Muscle of leg (tissue), 11 donors: ENCODE measurements around the gene BCL11A. TPM values are rescaled to one million over a fixed set of nuclear protein-coding genes. Genes with fewer than 3 reads are reported as not detected.
A peak's percentile ranks its signal among the peaks of the same experiment; 100 is the strongest.
"Not testable (repeated sequence)": the region's sequence is repeated elsewhere in the genome, so short reads cannot be mapped to it uniquely, and the experiment has no call there.

Experiments
- DNase-seq: peaks from one replicate; pipeline ENCODE4 v3.0.0; 2013
- H3K27ac ChIP-seq: one replicate; pipeline ENCODE4 v1.5.1; 2013; ENCODE audit warnings: mild to moderate bottlenecking, low read length, control low read depth
- H3K27me3 ChIP-seq: one replicate; pipeline ENCODE4 v1.6.1; 2013; ENCODE audit warnings: low read length; ENCODE audit not compliant: control insufficient read depth, insufficient read depth
- H3K36me3 ChIP-seq: one replicate; pipeline ENCODE4 v1.6.1; 2013; ENCODE audit warnings: low read length; ENCODE audit not compliant: control insufficient read depth, insufficient read depth
- H3K4me1 ChIP-seq: one replicate; pipeline ENCODE4 v1.6.1; 2013; ENCODE audit warnings: low read length; ENCODE audit not compliant: control insufficient read depth, insufficient read depth
- H3K4me3 ChIP-seq: one replicate; pipeline ENCODE4 v1.5.1; 2013; ENCODE audit warnings: low read length, control low read depth
- H3K9me3 ChIP-seq: replicated peaks from 2 replicates; pipeline ENCODE4 v1.6.1; 2013; ENCODE audit warnings: low read depth, low read length; ENCODE audit not compliant: control insufficient read depth
- whole genome bisulfite sequencing: methylation state at CpG from one replicate; pipeline ENCODE4 v1.1.5; 2013; ENCODE audit warnings: missing lambda C conversion rate; ENCODE audit not compliant: insufficient coverage; 5-methylcytosine and 5-hydroxymethylcytosine counted together
- polyA plus RNA-seq, 8 donors: library from polyadenylated mRNA; unstranded; fragments of 120-200 nt; gene quantifications; one replicate each; pipeline versions ENCODE4 v1.2.1 to v1.2.3, GENCODE V29; 2013; ENCODE audit warnings: inconsistent platforms in 1 of 8, low replicate concordance in 1 of 8; ENCODE audit not compliant: insufficient read length in 8 of 8, insufficient read depth in 1 of 8
- total RNA-seq: library from RNA; stranded (reverse); fragments of 120-200 nt; gene quantifications from one replicate; pipeline ENCODE4 v1.2.4, GENCODE V29; 2013

The BCL11A gene
- total and polyA plus RNA-seq, 9 donors, result 1.1 to 12.2 (median 2.7) TPM

DNA sequence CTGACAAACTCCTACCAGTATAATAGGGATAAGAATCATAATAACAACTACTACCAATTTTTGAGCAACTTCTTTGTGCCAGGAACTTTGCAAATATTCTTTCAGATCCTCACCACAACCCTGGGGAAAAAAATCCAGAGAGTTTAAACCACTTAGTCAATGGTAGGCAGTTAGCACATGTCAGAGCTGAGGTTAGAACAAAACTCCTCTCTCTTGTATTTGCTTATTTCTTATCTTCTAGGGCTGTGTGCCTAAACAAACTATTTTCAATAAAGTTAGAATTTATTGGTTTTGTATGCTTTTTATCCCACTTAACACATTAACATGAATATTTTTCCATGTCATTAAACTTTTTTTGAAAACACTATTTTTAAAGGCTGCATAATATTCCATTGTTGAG, 127.1 kb downstream of the BCL11A start:
- no peak overlapping the region for H3K27ac ChIP-seq
- DNase-seq, result no peak
- no peaks in the 10 kb centered on the region for H3K9me3 ChIP-seq
- H3K4me3 ChIP-seq, result no peak overlapping the region
- H3K4me1 ChIP-seq, result no peaks in the 10 kb centered on the region
- H3K27me3 ChIP-seq, result no peaks in the 10 kb centered on the region
- H3K36me3 ChIP-seq, result no peaks in the 10 kb centered on the region

DNA sequence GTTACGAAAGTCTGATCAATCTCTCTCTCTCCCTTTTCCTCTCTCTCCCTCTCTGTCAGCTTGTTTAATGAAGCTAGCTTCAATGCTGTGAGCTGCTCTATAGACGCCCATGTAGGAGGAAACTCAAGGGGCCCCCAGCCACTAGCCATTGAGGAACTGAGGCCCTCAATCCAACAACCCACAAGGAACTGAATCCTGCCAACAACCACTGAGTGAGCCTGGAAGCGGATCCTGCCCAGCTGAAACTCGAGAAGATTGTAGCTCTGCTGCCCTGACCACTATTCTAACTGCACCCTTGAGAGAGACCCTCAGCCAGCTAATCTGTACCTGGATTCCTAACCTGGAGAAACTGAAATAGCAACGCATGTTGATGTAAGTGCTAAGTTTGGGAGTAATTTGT, 129.2 kb downstream of the BCL11A start:
- H3K27ac ChIP-seq, result no peak overlapping the region
- H3K4me1 ChIP-seq, result no peaks in the 10 kb centered on the region
- WGBS, result 43% methylated on average over 3 of the region's 5 CpGs
- no peaks in the 10 kb centered on the region for H3K9me3 ChIP-seq
- no peaks in the 10 kb centered on the region for H3K27me3 ChIP-seq
- no peak overlapping the region for H3K4me3 ChIP-seq
- no peaks in the 10 kb centered on the region for H3K36me3 ChIP-seq
- peak; percentile 43 for DNase-seq

DNA sequence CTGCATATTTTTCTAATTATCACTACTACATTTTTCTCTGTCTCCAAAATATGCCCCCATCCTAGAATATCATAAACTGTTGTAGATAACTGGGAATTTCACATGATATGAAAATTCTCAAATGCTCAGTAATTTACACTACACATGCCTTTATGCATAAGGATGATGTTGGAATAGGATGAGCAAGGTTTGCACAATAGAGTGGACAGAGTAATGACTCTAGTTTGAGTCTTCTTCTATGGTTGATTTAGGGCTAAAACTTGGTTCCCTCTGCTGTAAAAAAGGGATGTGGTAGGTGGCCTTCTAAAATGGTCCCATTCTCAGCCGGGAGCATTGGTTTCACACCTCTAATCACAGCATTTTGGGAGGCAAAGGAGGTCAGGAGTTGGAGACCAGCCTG, 129.9 kb downstream of the BCL11A start:
- H3K4me3 ChIP-seq, result no peak overlapping the region
- no peaks in the 10 kb centered on the region for H3K9me3 ChIP-seq
- DNase-seq, result no peak
- no peaks in the 10 kb centered on the region for H3K4me1 ChIP-seq
- H3K27ac ChIP-seq, result no peak overlapping the region
- WGBS, result no CpG with 5 or more reads among the region's 1 CpG
- H3K36me3 ChIP-seq, result no peaks in the 10 kb centered on the region
- no peaks in the 10 kb centered on the region for H3K27me3 ChIP-seq

DNA sequence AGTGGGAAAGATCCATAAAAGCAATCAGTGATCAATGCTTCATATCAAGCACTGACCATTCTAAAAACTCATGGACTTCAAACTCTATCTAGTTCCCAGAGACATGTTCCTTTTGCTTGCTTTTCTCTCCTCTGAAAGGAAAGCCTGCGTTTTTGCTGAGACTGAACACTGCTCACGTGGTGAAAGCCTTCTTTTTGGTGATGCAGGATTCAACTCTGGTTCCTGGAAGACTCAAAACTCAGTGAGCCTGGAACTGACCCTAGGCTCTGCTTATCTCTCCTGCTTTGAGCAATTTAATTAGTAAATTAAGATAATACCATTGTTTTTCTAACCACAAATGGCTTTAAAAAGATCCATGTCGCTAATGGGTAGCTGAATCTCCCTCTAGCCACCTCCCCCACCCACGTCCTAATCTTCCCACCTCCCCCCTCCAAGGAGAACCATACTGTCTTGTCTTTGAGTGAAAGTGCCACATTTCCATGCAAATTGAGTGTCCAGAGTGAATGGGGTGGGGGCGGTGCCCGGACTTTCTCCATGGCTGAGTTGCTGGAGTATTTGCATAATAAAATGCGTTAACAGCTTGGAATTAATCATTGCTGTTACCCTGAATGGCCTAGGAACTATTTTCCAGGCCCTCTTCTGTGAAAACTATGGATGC, 130.5 kb downstream of the BCL11A start:
- Histone ChIP-seq H3K27me3 (no peaks in the 10 kb centered on the region), H3K4me3 (no peak overlapping the region), H3K9me3 (no peaks in the 10 kb centered on the region), H3K4me1 (no peaks in the 10 kb centered on the region), H3K36me3 (no peaks in the 10 kb centered on the region), H3K27ac (no peak overlapping the region)
- WGBS, result no CpG with 5 or more reads among the region's 7 CpGs
- DNase-seq, result no peak

DNA sequence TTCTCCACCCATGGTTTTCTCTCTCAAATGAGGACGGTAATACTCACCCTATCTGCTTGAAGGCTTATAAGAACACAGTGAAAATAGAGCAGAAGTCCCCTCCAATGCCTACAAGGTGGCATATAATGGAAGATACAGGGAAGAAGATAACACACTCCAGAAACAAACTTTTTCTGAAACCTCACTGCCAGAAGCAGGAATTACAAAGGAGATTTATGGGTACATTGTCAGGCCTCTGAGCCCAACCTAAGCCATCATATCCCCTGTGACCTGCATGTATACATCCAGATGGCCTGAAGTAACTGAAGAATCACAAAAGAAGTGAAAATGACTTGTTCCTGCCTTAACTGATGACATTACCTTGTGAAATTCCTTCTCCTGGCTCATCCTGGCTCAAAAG, 136.2 kb downstream of the BCL11A start:
- DNase-seq, H3K4me1 ChIP-seq, H3K36me3 ChIP-seq, H3K9me3 ChIP-seq, H3K27me3 ChIP-seq, H3K4me3 ChIP-seq, H3K27ac ChIP-seq: not testable (repeated sequence)
- WGBS, result no CpG with 5 or more reads among the region's 1 CpG

DNA sequence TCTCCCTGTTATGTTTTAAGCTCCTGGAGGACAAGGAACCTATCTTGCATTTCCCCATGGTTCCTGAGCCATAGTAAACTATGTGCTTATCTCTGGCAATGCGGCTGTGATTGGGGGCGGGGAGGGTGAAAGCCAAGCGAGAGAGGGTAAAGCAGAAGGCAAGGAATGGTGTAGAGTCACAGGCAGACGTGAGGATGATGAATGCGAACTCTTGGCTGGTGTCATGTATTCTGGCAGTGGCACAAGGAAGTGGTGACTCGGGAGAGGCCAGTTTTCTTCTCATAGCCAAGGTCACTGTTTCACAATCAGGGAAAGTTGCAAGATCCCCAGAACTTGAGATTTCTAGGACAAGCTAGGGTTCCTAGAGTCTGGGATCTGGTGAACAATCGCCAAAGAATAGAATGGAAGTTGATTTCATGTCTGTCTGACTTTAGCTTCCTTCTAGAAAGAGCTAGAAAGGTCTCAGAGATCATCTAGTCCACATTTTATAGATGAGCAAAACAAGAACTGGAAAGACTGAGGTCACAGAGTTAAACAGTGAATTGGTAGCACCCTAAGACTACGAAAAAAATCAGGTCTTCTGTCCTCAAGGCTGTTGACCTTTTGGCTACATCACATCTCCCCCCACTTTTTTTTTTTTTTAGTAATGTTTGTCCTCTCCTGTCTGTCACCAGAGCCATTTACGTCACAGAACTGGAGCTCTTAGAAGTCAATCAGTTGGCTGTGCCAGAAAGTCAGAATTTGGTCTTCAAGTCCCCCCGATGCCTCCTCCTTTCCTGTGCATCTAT, 137.0 kb downstream of the BCL11A start:
- Histone ChIP-seq H3K36me3 (no peaks in the 10 kb centered on the region), H3K9me3 (no peaks in the 10 kb centered on the region), H3K27me3 (no peaks in the 10 kb centered on the region), H3K27ac (no peak overlapping the region), H3K4me3 (no peak overlapping the region), H3K4me1 (no peaks in the 10 kb centered on the region)
- no peak for DNase-seq
- WGBS, result 61% methylated on average over 5 of the region's 10 CpGs

DNA sequence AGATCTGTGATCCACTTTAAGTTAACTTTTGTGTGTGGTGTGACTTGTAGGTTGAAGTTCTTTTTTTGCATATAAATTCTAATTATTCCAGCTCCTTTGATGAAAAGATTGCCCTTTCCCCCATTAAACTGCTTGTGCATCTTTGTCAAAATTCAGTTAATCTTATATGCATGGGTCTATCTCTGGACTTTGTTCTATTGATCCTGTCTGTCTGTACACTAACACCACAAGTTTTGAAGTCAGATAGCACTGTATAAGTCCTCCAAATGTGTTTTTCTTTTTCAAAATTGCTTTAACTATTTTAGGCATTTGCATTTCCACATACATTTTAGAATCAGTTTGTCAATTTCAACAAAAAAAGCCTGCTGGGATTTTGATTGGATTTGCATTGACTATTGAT, 137.6 kb downstream of the BCL11A start:
- Histone ChIP-seq H3K9me3 (no peaks in the 10 kb centered on the region), H3K4me3 (no peak overlapping the region), H3K36me3 (no peaks in the 10 kb centered on the region), H3K4me1 (no peaks in the 10 kb centered on the region), H3K27me3 (no peaks in the 10 kb centered on the region), H3K27ac (no peak overlapping the region)
- DNase-seq, result no peak

DNA sequence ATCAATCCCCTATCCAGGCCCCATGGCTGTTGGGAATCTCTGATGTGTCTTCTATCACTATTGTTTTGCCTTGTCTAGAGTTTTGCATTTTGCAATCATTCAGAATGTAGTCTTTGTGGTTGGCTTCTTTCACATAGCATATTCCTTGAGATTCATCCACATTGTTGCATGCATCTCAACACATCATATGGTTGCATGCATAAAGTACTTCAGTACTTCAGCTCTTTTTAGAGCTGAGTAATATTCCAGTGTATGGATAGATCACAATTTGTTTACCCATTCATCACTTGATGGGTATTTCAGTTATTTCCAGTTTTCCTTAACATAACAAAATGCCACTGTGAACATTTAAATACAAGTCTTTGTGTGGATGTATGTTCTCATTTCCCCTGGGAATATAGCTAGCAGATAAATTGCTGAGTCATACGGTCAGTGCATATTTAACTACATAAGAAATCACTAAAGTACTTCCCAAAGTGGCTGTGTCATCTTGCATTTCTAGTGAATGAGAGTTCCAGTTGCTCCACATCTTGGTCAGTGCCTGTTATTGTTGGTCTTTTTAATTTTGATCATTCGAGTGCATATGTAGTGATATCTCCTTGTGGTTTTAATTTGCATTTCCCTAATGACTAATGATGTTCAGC, 138.8 kb downstream of the BCL11A start:
- no peaks in the 10 kb centered on the region for H3K27me3 ChIP-seq
- H3K4me1 ChIP-seq, result no peaks in the 10 kb centered on the region
- H3K4me3 ChIP-seq, result no peak overlapping the region
- WGBS, result no CpG with 5 or more reads among the region's 2 CpGs
- H3K27ac ChIP-seq, result no peak overlapping the region
- DNase-seq, result no peak
- no peaks in the 10 kb centered on the region for H3K9me3 ChIP-seq
- no peaks in the 10 kb centered on the region for H3K36me3 ChIP-seq

DNA sequence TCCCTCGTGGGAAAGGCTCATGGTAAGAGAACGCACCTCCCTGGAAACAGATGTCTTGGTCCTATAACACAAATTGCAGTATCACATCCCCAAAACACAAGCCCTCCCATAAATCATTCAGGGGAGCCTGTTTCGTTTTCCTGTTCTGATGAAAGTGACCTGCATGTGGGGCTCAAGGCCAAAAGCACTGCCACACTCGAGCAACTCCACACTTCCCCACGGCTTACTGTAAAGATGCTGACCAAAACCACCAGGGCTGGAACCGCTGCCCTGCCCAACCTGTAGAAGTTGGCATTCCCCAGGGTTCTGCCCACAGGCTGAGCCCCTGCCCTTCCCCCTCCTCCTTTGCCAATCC, 139.7 kb downstream of the BCL11A start:
- WGBS, result 60% methylated on average over 6 of the region's 6 CpGs
- no peak for DNase-seq
- Histone ChIP-seq H3K9me3 (no peaks in the 10 kb centered on the region), H3K27ac (no peak overlapping the region), H3K4me3 (no peak overlapping the region), H3K4me1 (no peaks in the 10 kb centered on the region), H3K36me3 (no peaks in the 10 kb centered on the region), H3K27me3 (no peaks in the 10 kb centered on the region)

DNA sequence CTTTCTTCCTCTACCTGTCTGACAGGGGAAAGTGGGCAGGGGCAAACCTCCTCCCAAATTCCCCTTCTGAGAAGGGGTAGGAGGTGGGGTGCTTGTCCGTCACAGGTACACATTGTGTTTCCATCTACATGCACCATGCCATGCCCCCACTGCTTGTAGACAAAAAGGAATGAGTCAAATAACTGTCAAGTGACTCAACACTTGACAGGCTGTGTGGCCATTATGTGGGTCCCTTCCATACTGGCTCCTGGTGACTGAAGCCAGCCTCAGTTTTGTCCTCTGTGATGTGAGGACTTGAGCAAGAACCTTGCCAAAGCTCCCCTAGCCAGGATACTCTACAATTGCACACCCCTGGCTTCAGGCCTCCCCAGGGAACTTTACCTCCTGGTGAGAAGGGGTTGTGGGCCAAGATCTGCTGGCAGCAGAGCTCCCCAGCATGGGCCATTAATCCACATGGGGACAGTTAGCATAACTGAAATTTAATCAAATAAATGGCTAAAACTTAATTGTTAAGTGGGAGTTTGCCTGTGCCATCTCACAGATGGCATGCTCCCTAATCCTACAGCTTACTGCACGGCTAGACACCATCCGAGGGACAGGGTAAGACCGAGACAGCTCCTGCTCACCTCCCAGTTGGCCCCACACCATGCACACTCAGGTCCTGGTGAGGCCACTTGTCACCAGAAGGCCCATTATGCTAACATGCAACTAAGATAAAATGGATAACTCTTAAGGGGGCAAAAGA, 140.2 kb downstream of the BCL11A start:
- H3K4me3 ChIP-seq, result no peak overlapping the region
- no peaks in the 10 kb centered on the region for H3K4me1 ChIP-seq
- WGBS, result no CpG with 5 or more reads among the region's 4 CpGs
- no peak overlapping the region for H3K27ac ChIP-seq
- no peaks in the 10 kb centered on the region for H3K9me3 ChIP-seq
- H3K27me3 ChIP-seq, result no peaks in the 10 kb centered on the region
- DNase-seq, result no peak
- no peaks in the 10 kb centered on the region for H3K36me3 ChIP-seq
